KMS-11 (cell line): ENCODE data around the gene TLDC2.

ENCODE experiments used
- H2AFZ ChIP-seq: fragments of 200-600 bp; sonication (generic); 2 replicates; pipeline ENCODE4 v1.6.1; 2016; ENCODE audit warnings: antibody characterized with exemption, mixed run types, low read depth
- H3K27ac ChIP-seq: fragments of 200-600 bp; sonication (generic); 2 replicates; pipeline ENCODE4 v1.6.1; 2016; ENCODE audit warnings: mild to moderate bottlenecking, mixed run types
- H3K27me3 ChIP-seq: fragments of 200-600 bp; sonication (generic); 2 replicates; pipeline ENCODE4 v1.6.1; 2017; ENCODE audit warnings: mild to moderate bottlenecking, low read depth, mixed run types, moderate library complexity; ENCODE audit not compliant: insufficient read depth
- H3K36me3 ChIP-seq: fragments of 200-600 bp; sonication (generic); 2 replicates; pipeline ENCODE4 v1.6.1; 2017; ENCODE audit warnings: mild to moderate bottlenecking, mixed run types; ENCODE audit not compliant: insufficient read depth
- H3K4me1 ChIP-seq: fragments of 200-600 bp; sonication (generic); 2 replicates; pipeline ENCODE4 v1.6.1; 2016; ENCODE audit warnings: mild to moderate bottlenecking, low read depth, mixed run types; ENCODE audit not compliant: poor library complexity, severe bottlenecking
- H3K4me2 ChIP-seq: fragments of 200-600 bp; sonication (generic); 2 replicates; pipeline ENCODE4 v1.7.0; 2016; ENCODE audit warnings: mild to moderate bottlenecking, mixed run types
- H3K4me3 ChIP-seq: fragments of 200-600 bp; sonication (generic); IDR thresholded peaks from 2 replicates; pipeline ENCODE4 v1.6.1; 2017; ENCODE audit warnings: low read depth, low read length, mixed read lengths; ENCODE audit not compliant: insufficient read depth
- H3K79me2 ChIP-seq: fragments of 200-600 bp; sonication (generic); 2 replicates; pipeline ENCODE4 v1.6.1; 2016; ENCODE audit warnings: low read depth, mixed run types; ENCODE audit not compliant: insufficient read depth
- H3K9ac ChIP-seq: fragments of 200-600 bp; sonication (generic); 2 replicates; pipeline ENCODE4 v1.6.1; 2016; ENCODE audit warnings: mild to moderate bottlenecking, mixed run types
- H4K20me1 ChIP-seq: fragments of 200-600 bp; sonication (generic); 2 replicates; pipeline ENCODE4 v1.6.1; 2016; ENCODE audit warnings: mild to moderate bottlenecking, mixed run types; ENCODE audit not compliant: insufficient read depth
- CTCF ChIP-seq: fragments of 200-600 bp; sonication (generic); conservative IDR thresholded peaks from 2 replicates; pipeline ENCODE4 v1.6.1; 2017; ENCODE audit warnings: low read depth, mild to moderate bottlenecking, antibody characterized with exemption, low read length, moderate library complexity, mixed read lengths

TLDC2 gene

DNA sequence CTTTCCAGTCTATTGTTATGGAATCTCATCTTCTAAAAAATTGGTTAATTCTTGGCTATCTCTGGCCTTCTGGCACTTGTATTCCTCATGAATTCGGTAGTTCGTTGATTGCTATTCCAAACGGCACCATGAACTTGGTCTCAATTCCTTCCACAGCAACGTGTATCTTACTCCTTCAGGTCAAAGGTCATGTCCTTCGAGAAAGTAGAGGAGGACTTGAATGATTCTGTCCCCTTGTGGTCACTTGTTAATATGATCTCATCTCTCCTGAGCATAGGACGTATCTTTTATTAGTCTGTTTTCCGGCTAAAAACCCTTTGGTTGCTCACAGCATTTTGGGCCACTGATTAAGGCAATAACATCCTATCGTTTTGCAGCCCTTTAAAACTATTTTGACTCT, 9.4 kb downstream of the TLDC2 start:
- Histone ChIP-seq H3K79me2 (no peaks in the 10 kb centered on the region), H4K20me1 (no peaks in the 10 kb centered on the region), H3K36me3 (no peaks in the 10 kb centered on the region), H3K4me2 (no peak overlapping the region), H3K9ac (no peak overlapping the region), H3K27me3 (no peaks in the 10 kb centered on the region), H3K27ac (no peak overlapping the region), H2AFZ (no peak overlapping the region), H3K4me1 (peaks cover 5% of the 10 kb centered on the region), H3K4me3 (no peak overlapping the region)
- TF ChIP-seq CTCF: no peak

DNA sequence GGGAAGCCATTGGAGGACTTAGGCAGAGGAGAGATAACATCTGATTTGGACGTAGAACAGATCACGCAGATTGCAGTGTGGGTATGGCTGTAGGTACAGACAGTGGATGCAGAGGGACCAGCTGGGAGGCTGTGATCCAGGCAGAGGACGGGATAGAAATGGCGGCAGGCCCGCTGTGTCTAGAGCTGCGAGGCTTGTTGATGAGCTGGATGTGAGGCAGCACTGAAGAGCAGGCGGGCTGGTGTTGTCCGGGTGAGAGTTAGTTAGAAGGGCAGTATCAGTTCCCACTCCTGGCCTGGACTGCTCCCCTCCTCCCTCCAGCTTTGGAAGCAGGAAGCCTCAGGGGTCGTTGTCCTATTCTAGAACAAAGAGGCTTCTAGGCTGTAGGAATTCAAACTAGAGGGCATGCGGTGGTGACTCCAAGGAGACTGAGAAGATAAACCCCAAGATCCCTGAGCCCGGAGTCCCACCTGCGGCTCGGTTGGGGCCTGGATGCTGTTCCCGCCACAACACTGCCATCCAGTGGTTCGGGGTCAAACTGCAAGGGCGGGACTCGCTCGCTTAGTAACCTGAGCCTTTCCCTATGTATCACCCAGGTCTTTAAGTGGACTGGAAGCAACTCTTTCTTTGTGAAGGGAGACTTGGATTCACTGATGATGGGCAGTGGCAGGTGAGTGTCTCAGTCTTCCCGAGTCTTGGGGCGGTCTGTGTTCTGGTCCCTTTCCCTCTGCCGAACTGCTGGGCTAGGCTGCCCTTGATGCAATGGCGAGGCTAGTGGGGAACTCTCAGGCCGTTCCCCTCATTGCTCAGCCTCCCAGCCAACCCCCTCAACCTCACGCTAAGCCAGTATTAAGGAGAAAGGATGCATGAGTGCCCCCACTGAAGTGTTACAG, 11.2 kb downstream of the TLDC2 start:
- H3K9ac ChIP-seq: no peak overlapping the region
- no peaks in the 10 kb centered on the region for H4K20me1 ChIP-seq
- H2AFZ ChIP-seq: peak overlapping the region; percentile 58; the same call in 1 of the 2 replicates
- TF ChIP-seq CTCF: peak; percentile 96
- H3K4me2 ChIP-seq: peak overlapping the region; percentile 44; the same call in 1 of the 2 replicates
- no peaks in the 10 kb centered on the region for H3K27me3 ChIP-seq
- no peak overlapping the region for H3K27ac ChIP-seq
- H3K36me3 ChIP-seq: no peaks in the 10 kb centered on the region
- peaks cover 5% of the 10 kb centered on the region for H3K4me1 ChIP-seq
- no peaks in the 10 kb centered on the region for H3K79me2 ChIP-seq
- no peak overlapping the region for H3K4me3 ChIP-seq

DNA sequence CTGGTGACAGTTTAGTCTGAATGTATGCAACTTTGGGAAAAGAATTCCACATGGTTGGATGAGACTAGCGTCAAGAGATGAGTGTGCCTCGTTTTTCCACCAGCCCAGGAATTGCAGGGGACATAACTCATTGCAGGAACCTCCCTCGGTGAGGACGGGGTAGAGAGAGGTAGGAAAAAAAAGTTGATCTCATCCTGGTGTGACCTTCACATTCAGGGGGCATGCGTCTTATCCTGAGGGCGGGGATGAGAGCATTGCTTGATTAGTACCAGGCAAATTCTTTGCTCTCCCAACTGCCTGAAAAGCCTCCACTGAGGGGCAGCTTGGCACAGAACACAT, 11.8 kb downstream of the TLDC2 start:
- Histone ChIP-seq H3K27ac (no peak overlapping the region), H3K4me1 (peaks cover 5% of the 10 kb centered on the region), H3K79me2 (no peaks in the 10 kb centered on the region), H3K4me3 (no peak overlapping the region), H3K9ac (no peak overlapping the region), H3K36me3 (no peaks in the 10 kb centered on the region), H2AFZ (no peak overlapping the region), H3K27me3 (no peaks in the 10 kb centered on the region), H3K4me2 (no peak overlapping the region), H4K20me1 (no peaks in the 10 kb centered on the region)
- no peak for TF ChIP-seq CTCF

DNA sequence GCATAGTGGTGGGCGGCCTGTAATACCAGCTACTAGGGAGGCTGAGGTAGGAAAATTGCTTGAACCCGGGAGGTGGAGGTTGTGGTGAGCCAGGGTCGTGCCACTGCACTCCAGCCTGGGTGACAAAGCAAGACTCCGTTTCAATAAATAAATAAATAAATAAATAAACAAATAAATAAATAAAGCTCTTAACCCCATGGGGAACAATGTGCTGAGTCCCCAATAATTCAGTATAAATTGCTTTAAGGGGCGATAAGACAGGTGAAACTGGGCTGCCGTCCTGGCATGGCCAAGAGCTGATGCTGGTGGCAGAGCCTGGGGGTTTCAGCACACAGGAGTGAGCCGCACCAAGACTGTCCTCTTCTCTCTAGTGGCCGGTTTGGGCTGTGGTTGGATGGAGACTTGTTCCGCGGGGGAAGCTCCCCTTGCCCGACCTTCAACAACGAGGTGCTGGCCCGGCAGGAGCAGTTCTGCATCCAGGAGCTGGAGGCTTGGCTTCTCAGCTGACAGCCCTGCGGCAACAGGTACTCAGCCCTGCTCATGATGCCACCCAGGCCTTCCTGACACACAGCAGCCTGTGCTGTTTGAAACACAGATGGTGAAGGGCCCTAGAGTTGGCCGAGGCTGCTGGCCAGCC, 13.1 kb downstream of the TLDC2 start:
- Histone ChIP-seq H3K27me3 (no peaks in the 10 kb centered on the region), H2AFZ (no peak overlapping the region), H3K36me3 (no peaks in the 10 kb centered on the region), H4K20me1 (no peaks in the 10 kb centered on the region), H3K9ac (no peak overlapping the region), H3K4me3 (no peak overlapping the region), H3K27ac (no peak overlapping the region), H3K79me2 (no peaks in the 10 kb centered on the region), H3K4me2 (no peak overlapping the region), H3K4me1 (peaks cover 5% of the 10 kb centered on the region)
- TF ChIP-seq CTCF: no peak
